ENCODE data around the gene RBBP6.
A peak's percentile ranks its signal among the peaks of the same experiment; 100 is the strongest.

Gene RBBP6

DNA sequence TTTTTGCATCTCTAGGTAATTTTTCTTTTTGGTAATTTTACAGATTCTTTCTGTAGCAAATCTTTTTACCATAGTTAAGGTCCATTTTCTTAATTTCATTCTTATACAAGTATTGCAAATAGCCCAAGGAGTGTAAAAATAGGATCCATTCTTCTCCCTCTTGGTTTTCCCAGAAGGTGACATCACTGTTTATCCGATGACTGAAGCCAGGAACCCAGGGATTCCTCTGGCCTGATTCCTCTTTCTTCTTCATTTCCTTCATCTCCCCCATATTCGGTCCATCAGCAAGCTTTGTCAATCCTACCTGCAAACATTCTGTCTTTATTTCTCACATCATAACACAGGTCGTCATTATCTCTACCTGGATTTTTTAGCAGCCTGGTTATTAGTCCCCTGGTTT lies 5.3 kb downstream of the RBBP6 start:
- TF ChIP-seq ZFX (IDR thresholded peaks at IDR 0.05): no peak
- TF ChIP-seq, protein P1, sequence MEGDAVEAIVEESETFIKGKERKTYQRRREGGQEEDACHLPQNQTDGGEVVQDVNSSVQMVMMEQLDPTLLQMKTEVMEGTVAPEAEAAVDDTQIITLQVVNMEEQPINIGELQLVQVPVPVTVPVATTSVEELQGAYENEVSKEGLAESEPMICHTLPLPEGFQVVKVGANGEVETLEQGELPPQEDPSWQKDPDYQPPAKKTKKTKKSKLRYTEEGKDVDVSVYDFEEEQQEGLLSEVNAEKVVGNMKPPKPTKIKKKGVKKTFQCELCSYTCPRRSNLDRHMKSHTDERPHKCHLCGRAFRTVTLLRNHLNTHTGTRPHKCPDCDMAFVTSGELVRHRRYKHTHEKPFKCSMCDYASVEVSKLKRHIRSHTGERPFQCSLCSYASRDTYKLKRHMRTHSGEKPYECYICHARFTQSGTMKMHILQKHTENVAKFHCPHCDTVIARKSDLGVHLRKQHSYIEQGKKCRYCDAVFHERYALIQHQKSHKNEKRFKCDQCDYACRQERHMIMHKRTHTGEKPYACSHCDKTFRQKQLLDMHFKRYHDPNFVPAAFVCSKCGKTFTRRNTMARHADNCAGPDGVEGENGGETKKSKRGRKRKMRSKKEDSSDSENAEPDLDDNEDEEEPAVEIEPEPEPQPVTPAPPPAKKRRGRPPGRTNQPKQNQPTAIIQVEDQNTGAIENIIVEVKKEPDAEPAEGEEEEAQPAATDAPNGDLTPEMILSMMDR (conservative IDR thresholded peaks at IDR 0.05): no peak
- no peak overlapping the region for H3K27ac ChIP-seq

DNA sequence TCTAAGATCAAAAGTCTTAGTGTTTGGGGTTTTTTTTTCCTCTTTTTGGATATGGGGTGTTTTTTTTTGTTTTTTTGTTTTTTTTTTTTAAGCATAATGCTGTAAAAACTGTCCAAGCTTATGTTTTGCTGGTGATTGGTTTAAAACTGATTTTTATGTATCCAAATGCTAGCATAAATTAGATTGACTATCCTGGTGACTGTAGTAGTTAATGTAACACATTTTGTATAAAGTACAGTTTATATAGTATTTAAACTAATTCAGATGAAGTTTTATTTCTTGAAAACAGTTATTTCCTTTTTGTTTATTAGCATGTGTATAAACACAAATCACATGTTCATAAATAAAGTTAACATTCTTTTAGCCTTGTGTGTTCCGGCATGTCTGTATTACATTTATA lies 10.9 kb downstream of the RBBP6 start:
- TF ChIP-seq, protein P1 (conservative IDR thresholded peaks at IDR 0.05): no peak
- TF ChIP-seq ZFX (IDR thresholded peaks at IDR 0.05): no peak
- H3K27ac ChIP-seq: no peak overlapping the region

DNA sequence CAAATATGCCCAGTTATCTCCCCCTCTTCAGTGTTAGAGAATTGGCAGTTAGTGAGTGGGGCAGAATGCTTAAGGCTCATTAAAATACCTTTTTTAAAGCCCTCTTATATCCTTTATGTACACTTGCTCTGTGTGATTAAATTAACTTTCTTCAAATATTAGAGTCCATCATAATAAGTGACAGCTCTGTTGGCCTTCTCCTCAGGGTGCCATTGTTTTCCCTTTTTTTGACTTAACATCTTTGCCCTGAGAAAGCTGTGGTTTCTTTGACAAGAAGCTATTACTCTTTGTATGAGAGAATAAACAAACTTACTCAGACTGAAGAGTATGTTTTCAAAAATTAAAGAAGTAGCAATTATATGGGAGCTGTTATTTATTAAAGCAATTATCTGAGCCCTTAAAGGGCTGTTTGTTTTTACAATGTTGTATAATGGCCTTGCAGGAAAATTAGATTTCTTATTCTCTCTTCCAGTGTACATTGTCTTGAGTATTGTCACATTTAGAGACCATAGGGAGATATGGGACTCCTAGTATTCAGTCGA lies 13.4 kb downstream of the RBBP6 start:
- no peak for TF ChIP-seq ZFX (IDR thresholded peaks at IDR 0.05)
- TF ChIP-seq, protein P1 (conservative IDR thresholded peaks at IDR 0.05): no peak
- H3K27ac ChIP-seq: no peak overlapping the region

DNA sequence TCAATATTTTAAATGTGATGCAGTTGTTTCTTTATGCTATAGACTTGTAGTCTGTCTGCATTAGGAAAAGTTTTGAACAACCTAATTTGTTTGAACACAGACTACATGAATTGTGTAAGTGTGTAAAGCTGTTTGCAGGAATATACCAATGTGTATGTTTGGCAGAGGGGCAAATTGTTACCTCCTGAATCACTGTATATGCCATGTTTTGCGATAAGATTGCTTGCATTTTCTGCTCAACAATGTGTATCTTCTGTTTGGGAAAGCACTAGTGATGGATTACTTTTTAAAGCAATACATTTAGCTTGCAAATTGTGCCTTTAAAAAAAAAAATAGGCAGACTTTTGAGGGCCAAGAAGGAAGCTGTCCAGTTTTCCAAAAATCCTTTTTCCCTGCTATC lies 14.6 kb downstream of the RBBP6 start:
- no peak for TF ChIP-seq ZFX (IDR thresholded peaks at IDR 0.05)
- TF ChIP-seq, protein P1 (conservative IDR thresholded peaks at IDR 0.05): no peak
- H3K27ac ChIP-seq: no peak overlapping the region

DNA sequence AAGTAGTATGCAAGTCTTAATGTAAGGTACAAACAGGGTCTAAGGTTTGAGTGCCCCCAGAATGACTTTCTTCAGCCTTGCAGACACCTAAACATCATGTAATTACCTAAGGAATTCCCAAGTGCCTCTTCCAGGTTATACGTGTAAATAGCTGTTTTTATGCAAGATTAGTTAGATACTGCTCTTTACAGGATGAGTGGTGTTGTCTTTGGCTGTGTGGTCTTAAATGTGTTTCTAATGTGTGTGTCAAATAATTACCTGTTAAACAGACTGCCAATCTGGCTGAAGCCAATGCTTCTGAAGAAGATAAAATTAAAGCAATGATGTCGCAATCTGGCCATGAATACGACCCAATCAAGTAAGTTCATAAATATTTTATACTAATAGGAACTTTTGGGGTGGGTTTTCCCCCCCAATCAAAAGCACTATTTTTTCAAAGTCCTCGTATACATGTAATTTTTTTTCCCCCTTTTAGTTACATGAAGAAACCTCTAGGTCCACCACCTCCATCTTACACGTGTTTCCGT lies 16.0 kb downstream of the RBBP6 start:
- no peak overlapping the region for H3K27ac ChIP-seq
- TF ChIP-seq, protein P1 (conservative IDR thresholded peaks at IDR 0.05): no peak
- TF ChIP-seq ZFX (IDR thresholded peaks at IDR 0.05): no peak

DNA sequence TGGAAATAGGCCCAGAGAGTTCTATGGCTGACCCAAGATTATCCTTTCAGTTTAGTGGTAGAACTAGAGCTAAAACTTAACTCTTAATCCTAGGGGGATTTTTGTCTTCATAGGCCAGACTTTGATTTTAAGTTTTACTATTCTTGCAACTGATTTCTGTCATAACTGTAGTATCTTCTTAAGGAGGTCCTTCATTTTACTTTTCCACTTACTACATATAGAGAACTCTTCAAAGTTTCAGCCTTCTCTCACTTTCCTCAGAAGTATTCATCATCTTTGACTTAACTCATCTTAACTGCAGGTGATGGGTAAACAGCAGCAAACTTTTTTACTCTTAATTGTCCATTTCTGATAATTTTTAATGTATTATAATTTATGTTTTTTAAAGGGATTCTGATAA lies 23.4 kb downstream of the RBBP6 start:
- TF ChIP-seq ZFX (IDR thresholded peaks at IDR 0.05): no peak
- TF ChIP-seq, protein P1 (conservative IDR thresholded peaks at IDR 0.05): no peak
- no peak overlapping the region for H3K27ac ChIP-seq

DNA sequence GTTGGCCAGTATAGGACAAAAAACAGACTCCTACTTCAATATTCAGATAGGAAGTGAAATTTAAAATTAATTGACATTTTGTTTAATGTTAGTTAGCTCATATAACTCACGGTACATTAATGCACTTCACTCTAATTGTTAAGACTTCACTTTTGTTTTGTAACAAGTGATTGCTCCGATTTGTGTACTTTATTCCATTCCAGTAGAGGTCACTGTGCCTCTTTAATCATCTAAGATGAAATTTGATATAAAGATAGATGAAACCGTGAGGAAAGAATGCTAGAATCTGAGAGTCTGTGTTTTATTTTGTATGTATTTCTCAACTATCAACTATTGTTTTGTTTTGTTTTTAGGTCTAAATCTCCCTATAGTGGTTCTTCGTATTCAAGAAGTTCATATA lies 29.0 kb downstream of the RBBP6 start:
- no peak overlapping the region for H3K27ac ChIP-seq
- TF ChIP-seq, protein P1 (conservative IDR thresholded peaks at IDR 0.05): peak; percentile 54
- TF ChIP-seq ZFX (IDR thresholded peaks at IDR 0.05): no peak

Data from C4-2B (cell line).